Ectodermal cell (in vitro differentiated cells): ENCODE data around the gene DOCK4.
"Not testable (repeated sequence)": the region's sequence is repeated elsewhere in the genome, so short reads cannot be mapped to it uniquely, and the experiment has no call there.

ENCODE experiments used
- H3K27ac ChIP-seq: 2 replicates; pipeline ENCODE4 v1.7.0; 2013; ENCODE audit warnings: mild to moderate bottlenecking, low read depth, low read length; ENCODE audit not compliant: insufficient read depth, poor library complexity, severe bottlenecking
- H3K27me3 ChIP-seq: 2 replicates; pipeline ENCODE4 v1.7.0; 2013; ENCODE audit warnings: mild to moderate bottlenecking, low read length; ENCODE audit not compliant: insufficient read depth, control insufficient read depth, poor library complexity, severe bottlenecking
- H3K36me3 ChIP-seq: one replicate; pipeline ENCODE4 v1.7.0; 2013; ENCODE audit warnings: low read length; ENCODE audit not compliant: control insufficient read depth, insufficient read depth
- H3K4me1 ChIP-seq: one replicate; pipeline ENCODE4 v1.7.0; 2013; ENCODE audit warnings: low read length; ENCODE audit not compliant: control insufficient read depth, insufficient read depth
- H3K4me3 ChIP-seq: 2 replicates; pipeline ENCODE4 v1.7.0; 2013; ENCODE audit warnings: low read depth, low read length, control low read depth; ENCODE audit not compliant: insufficient read depth
- H3K9me3 ChIP-seq: 2 replicates; pipeline ENCODE4 v1.7.0; 2013; ENCODE audit warnings: mild to moderate bottlenecking, low read length, moderate library complexity; ENCODE audit not compliant: control insufficient read depth
- WGBS, 2 experiments: methylation state at CpG; one replicate each; pipeline ENCODE4 v1.1.7; 2013; ENCODE audit warnings: missing lambda C conversion rate in 2 of 2; 5-methylcytosine and 5-hydroxymethylcytosine counted together

DOCK4 gene

DNA sequence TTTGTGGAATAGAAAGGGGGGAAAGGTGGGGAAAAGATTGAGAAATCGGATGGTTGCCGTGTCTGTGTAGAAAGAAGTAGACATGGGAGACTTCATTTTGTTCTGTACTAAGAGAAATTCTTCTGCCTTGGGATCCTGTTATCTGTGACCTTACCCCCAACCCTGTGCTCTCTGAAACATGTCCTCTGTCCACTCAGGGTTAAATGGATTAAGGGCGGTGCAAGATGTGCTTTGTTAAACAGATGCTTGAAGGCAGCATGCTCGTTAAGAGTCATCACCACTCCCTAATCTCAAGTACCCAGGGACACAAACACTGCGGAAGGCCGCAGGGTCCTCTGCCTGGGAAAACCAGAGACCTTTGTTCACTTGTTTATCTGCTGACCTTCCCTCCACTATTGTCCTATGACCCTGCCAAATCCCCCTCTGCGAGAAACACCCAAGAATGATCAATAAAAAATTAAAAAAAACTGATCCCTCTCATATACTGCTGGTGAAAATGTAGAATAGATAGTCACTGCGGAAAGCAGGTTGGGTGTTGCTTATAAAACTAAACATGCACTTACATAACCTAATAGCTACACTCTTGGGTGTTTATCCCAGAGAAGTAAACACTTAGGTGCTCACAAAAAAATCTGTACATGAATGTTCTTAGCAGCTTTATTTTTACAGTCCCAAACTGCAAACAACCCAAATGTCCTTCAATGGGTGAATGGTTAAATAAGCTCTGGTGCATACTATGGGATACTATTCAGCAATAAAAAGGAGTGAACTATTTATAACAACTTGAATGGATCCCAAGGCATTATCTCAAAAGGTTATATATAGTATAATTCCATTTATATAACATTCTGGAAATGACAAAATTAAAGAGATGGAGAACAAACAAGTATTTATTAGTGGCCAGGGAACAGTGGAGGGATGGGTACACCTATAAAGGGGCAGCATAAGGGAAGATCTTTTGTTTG lies 77.5 kb downstream of the DOCK4 start:
- Histone ChIP-seq H3K27ac (peak overlapping the region; percentile 40), H3K4me1 (peaks cover 29% of the 10 kb centered on the region)
- not testable (repeated sequence) for H3K4me3 ChIP-seq, H3K9me3 ChIP-seq, H3K27me3 ChIP-seq, H3K36me3 ChIP-seq
- 70 to 100% methylated on average over 3 of the region's 8 CpGs for WGBS, 2 experiments

DNA sequence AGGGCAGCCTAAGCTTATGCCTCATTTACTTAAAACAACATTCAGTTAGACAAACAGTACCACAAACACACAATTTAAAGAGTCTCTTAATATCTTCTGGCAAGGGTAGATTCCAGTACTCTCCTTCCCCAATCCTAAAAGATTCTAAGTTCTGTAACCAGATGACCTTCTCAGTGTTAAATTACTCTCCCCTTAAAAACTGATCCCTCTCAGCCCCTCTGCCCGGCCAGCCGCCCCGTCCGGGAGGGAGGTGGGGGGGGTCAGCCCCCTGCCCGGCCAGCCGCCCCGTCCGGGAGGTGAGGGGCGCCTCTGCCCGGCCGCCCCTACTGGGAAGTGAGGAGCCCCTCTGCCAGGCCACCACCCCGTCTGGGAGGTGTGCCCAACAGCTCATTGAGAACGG lies 78.2 kb downstream of the DOCK4 start:
- H3K4me3 ChIP-seq, H3K27ac ChIP-seq: not testable (repeated sequence)
- 46 to 66% methylated on average over 2 of the region's 13 CpGs for WGBS, 2 experiments

DNA sequence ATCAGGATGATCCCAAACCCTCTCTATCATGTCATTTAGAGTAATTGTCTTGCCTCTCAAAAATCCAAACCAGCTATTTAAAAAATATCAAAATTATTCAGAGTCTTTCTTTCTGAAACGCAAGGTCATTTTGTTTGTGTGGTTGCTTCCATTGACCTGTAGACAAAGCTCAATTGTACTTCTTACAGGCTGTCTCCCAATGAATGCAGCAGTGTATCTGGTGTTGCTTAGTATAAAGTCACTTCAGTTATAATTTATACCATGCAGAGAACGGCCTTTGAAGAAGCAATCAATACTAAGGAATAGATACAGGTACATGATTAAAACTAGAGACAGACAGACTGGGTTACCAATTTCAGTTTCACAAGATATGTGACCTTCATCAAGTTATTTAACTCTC lies 80.9 kb downstream of the DOCK4 start:
- WGBS, 2 experiments, result 95 to 100% methylated on average over 1 to 2 of the region's 2 CpGs
- H3K27me3 ChIP-seq, result no peaks in the 10 kb centered on the region
- no peaks in the 10 kb centered on the region for H3K4me1 ChIP-seq
- H3K27ac ChIP-seq, result no peak overlapping the region
- H3K36me3 ChIP-seq, result no peaks in the 10 kb centered on the region
- no peaks in the 10 kb centered on the region for H3K9me3 ChIP-seq
- no peak overlapping the region for H3K4me3 ChIP-seq

More for the DNA sequence above, 78.2 kb downstream of the DOCK4 start:
- H3K9me3 ChIP-seq, H3K27me3 ChIP-seq, H3K36me3 ChIP-seq: not testable (repeated sequence)
- peaks cover 24% of the 10 kb centered on the region for H3K4me1 ChIP-seq

DNA sequence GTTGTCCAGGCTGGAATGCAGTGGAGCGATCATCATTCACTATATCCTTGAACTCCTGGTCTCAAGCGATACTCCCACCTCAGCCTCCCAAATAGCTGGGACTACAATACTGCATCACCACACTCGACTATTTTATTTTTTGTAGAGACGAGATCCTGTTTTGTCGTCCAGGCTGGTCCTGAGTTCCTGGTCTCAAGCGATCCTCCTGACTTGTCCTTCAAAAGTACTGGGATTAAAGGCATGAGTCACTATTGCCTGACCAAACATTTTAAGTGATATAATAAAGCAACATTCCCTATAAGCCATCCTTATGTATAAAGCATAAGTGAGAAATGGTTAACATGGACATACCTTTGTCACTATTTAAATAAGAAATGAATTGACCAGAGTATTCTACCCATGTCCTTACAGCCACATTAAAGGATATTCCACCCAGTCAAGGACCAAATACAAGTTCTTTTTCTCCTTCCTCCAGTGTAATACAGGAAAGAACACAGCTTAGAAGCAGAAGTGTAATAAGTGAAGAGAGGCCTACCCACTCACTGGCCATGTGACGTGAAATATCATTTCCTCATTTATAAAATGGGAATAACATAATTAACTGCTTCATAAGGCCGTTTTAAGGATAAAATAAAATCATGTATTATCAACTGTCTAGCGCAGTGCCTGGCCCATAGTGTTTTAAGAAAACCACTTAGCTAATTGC lies 82.0 kb downstream of the DOCK4 start:
- Histone ChIP-seq H3K4me3 (no peak overlapping the region), H3K36me3 (no peaks in the 10 kb centered on the region), H3K4me1 (no peaks in the 10 kb centered on the region), H3K27ac (no peak overlapping the region), H3K27me3 (no peaks in the 10 kb centered on the region), H3K9me3 (no peaks in the 10 kb centered on the region)
- 90 to 97% methylated on average over 9 of the region's 9 CpGs for WGBS, 2 experiments

DNA sequence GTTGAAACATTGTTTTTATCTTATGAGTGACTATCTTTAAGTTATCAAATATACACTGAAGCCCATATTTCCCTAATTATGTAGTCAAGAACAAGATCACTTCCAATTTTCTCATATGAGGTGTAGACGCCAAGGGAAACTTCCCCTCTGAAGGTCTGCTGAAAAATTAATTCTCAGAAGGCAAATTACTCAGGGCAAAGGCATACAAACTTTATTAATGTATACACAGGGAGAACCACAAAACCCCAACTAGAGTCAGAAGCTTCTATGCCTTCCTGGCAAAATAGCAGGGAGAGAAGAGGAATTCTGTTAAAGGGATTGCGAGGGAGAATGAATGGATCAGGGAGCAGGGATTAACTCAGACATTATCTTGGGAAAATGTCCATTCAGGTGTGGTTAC lies 83.4 kb downstream of the DOCK4 start:
- H3K9me3 ChIP-seq, result no peaks in the 10 kb centered on the region
- no peaks in the 10 kb centered on the region for H3K36me3 ChIP-seq
- 91 to 97% methylated on average over 2 of the region's 2 CpGs for WGBS, 2 experiments
- H3K4me3 ChIP-seq, result no peak overlapping the region
- H3K27me3 ChIP-seq, result no peaks in the 10 kb centered on the region
- no peaks in the 10 kb centered on the region for H3K4me1 ChIP-seq
- H3K27ac ChIP-seq, result no peak overlapping the region

DNA sequence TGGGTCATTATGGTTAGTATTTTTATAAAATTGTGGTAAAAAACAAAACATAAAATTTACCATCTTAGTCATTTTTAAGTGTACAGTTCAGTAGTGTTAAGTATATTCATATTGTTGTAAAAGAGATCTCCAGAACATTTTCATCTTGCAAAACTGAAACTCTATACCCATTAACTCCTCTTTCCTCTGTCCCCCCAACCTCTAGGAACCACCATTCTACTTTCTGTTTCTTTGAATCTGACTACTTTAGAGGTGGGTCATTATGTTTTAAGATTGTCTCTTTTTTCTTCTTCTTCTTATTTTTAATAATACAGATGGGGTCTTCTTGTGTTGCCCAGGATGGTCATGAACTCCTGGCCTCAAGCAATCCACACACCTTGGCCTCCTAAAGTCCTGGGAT lies 84.1 kb downstream of the DOCK4 start:
- Histone ChIP-seq H3K36me3 (no peaks in the 10 kb centered on the region), H3K4me1 (no peaks in the 10 kb centered on the region), H3K27me3 (no peaks in the 10 kb centered on the region), H3K9me3 (no peaks in the 10 kb centered on the region), H3K27ac (no peak overlapping the region), H3K4me3 (no peak overlapping the region)

DNA sequence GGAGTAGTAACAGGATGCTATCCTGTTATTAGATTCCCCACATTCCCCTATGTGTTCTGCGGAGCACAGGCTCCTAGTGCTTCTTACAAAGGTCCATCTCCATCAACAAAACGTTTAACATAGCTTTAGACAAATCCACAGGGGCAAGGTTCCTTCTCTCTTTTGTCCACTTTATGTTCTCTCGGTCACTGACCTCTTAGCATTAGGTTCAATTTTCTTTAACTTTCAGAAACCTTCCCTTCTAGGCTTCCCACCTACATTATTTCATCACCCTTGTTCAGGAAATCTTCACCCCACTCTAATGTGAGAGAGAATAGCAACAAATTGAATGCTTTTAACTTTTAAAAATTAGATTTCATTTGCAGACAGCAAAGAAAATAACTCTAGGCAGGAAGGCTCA lies 84.9 kb downstream of the DOCK4 start:
- Histone ChIP-seq H3K27me3 (no peaks in the 10 kb centered on the region), H3K36me3 (no peaks in the 10 kb centered on the region), H3K27ac (no peak overlapping the region), H3K9me3 (no peaks in the 10 kb centered on the region), H3K4me1 (no peaks in the 10 kb centered on the region), H3K4me3 (no peak overlapping the region)
- 79 to 86% methylated on average over 3 of the region's 3 CpGs for WGBS, 2 experiments

DNA sequence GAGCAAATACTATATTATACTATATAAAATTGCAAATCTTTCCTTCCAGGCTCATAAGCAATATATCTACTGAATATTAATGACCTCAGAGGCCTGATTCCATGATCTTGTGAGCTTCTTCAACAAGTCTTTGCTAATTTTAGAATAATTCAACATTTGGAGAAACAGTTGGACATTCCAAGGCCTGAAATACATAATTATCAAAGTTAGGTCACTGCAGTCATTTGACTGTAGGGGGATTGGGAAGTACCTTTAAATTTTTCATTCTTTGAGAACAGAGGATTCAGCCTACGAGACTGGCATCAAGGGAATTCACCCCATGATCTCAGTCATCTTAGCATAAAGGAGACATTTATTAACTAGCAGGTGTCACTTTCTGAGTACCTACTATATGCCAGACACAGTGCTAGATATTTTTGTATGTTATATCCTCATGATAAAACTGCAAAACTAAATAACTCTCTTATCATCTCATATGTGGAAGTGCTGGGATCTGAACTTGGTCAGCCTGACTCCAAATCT lies 85.4 kb downstream of the DOCK4 start:
- WGBS, 2 experiments, result 92 to 100% methylated on average over 1 of the region's 1 CpG
- Histone ChIP-seq H3K27ac (no peak overlapping the region), H3K4me3 (no peak overlapping the region), H3K27me3 (no peaks in the 10 kb centered on the region), H3K4me1 (no peaks in the 10 kb centered on the region), H3K9me3 (no peaks in the 10 kb centered on the region), H3K36me3 (no peaks in the 10 kb centered on the region)

DNA sequence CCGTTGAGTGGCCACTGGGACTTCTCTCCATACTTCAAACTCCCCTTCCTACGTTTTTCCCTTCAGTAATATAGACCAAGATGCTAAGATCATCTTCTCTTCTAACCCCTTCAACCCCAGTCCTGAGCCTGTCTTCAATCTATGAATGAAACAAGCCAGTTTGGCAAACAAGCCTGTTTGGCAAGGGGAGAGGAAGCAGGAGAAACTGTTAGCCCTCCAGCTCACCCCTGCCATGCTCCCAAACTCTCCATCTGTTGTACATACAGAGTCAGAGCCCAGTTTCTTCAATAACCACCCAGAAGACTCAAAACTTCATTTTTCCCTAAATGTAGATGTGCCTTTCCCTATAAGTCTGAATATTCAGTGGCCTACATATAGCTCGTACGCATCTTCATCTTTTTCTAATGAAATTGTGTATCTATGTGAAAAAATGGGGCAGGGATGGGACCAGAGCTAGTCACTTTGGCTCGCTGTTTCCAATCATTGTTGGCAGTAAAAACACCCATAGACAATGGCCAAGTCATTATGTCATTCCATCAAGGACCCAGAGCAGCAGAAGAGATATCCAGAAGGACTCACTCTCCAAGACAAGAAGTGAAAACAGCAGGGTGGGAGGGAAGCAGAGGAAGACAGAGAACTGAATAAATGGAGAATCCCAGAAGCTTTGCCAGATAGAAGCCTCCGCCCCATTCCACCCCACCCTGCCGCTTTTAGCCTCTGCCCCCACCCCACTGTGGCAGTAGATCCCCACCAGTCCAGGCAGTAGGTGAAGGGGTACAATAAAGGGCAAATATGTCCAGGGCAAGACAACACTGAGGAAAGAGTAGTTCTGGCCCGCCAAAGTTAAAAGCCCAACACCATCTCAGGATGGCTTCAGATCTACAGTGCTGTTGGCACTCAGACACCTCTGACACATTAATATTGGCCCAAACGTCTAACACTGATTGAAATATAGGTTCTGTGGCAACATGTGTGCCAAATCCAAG lies 87.3 kb downstream of the DOCK4 start:
- no peak overlapping the region for H3K4me3 ChIP-seq
- H3K36me3 ChIP-seq, result no peaks in the 10 kb centered on the region
- H3K27ac ChIP-seq, result no peak overlapping the region
- H3K27me3 ChIP-seq, result no peaks in the 10 kb centered on the region
- 88 to 91% methylated on average over 9 of the region's 9 CpGs for WGBS, 2 experiments
- no peaks in the 10 kb centered on the region for H3K9me3 ChIP-seq
- no peaks in the 10 kb centered on the region for H3K4me1 ChIP-seq
